GM10248 (cell line): ENCODE results near the gene MBTD1.

ENCODE experiments used
- CTCF ChIA-PET: fragments of 300-600 bp; sonication (Branson Sonifier 250); formaldehyde crosslinking; extraction: SDS; loops from one replicate; lab custom pipeline; 2021; ENCODE audit warnings: antibody characterized with exemption; lab: Yijun Ruan, JAX
- POLR2A ChIA-PET: fragments of 350-650 bp; sonication (Branson Sonifier 250); formaldehyde crosslinking; extraction: SDS; loops from one replicate; lab custom pipeline; 2020; ENCODE audit warnings: antibody characterized with exemption; lab: Yijun Ruan, JAX
- DNase-seq: peaks from one replicate; pipeline ENCODE4 v3.0.0; 2012; ENCODE audit errors: extremely low spot score
- CTCF ChIP-seq: IDR thresholded peaks from 2 replicates; pipeline ENCODE4 v1.5.1; 2012; ENCODE audit warnings: mild to moderate bottlenecking, low read depth; ENCODE audit errors: extremely low read depth, missing control alignments, control extremely low read depth

Gene MBTD1

GRCh38 chr17:51150932-51151331 is 108.9 kb downstream of the MBTD1 start:
- ChIA-PET POLR2A (no interaction called here), CTCF (interaction anchor here (2.7 kb wide), 1 partner anchor 150 kb away, joined by 12 read pairs; no protein-coding TSS in a partner anchor)
- no peak for DNase-seq
- TF ChIP-seq CTCF: no peak

- CTCF ChIA-PET: interaction anchor here (0.7 to 2.0 kb wide), 2 partner anchors 12 to 16 kb away, joined by 3 to 6 read pairs; no protein-coding TSS in a partner anchor
- no peak for DNase-seq
- POLR2A ChIA-PET: no interaction called here
- TF ChIP-seq CTCF: no peak
These were observed 110.7 kb downstream of the MBTD1 start for GRCh38 chr17:51149163-51149562.

GRCh38 chr17:51147650-51148049 is 112.2 kb downstream of the MBTD1 start:
- no peak for TF ChIP-seq CTCF
- CTCF ChIA-PET: interaction anchor here (0.9 to 2.0 kb wide), 6 partner anchors 12 to 294 kb away, joined by 3 to 6 read pairs (median 4); no protein-coding TSS in a partner anchor
- DNase-seq: no peak
- POLR2A ChIA-PET: interaction anchor here (0.8 kb wide), 1 partner anchor 26 kb away, joined by 5 read pairs; no protein-coding TSS in a partner anchor

GRCh38 chr17:51144266-51145022 is 115.4 kb downstream of the MBTD1 start:
- DNase-seq: no peak
- TF ChIP-seq CTCF: no peak
- ChIA-PET CTCF (no interaction called here), POLR2A (no interaction called here)

GRCh38 chr17:51142597-51142996 is 117.3 kb downstream of the MBTD1 start:
- ChIA-PET POLR2A (no interaction called here), CTCF (interaction anchor here (1.4 to 2.0 kb wide), 3 partner anchors 10 to 129 kb away, joined by 3 to 7 read pairs (median 3); partner anchors contain the start of gene NME1)
- no peak for TF ChIP-seq CTCF
- DNase-seq: no peak

GRCh38 chr17:51135956-51136355 is 123.9 kb downstream of the MBTD1 start:
- no peak for TF ChIP-seq CTCF
- no peak for DNase-seq
- POLR2A ChIA-PET: no interaction called here
- CTCF ChIA-PET: interaction anchor here (1.1 to 2.6 kb wide), 3 partner anchors 12 to 134 kb away, joined by 3 to 10 read pairs (median 3); partner anchors contain the start of gene NME1
